HG02798 (cell line): ENCODE results near the gene BDH2.

Experiments used
- ATAC-seq: cut with Tn5 transposase; IDR thresholded peaks from one replicate; pipeline ENCODE4 v1.9.1; 2021; ENCODE audit warnings: mild to moderate bottlenecking; ENCODE audit not compliant: unreplicated experiment, poor library complexity

BDH2 gene

GRCh38 chr4:103099691-103100392 lies at the start of gene BDH2:
Gene BDH2 (minus strand): TSS chr4:103099834. CDS start chr4:103096254, 3,580 bp downstream.
- ATAC-seq = peak; percentile 98

DNA sequence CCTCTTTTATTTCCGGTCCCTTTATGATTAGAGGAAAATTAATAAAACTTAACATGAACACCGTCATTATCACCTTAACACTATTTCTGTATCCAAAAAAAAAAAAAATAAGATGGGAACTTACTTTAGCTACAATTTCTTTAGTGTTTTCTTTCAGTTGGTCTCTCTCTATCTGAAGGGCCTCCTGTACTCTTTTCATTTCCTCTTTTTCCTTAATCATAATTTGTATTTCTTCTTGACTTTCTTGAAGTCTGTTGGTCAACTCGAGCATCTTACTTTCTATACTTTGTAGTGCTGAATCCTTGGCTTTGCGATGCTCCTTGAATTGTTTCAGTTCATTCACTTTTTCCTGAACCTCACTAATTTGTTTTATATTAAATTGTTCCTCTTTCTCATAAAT lies 45.3 kb upstream of the BDH2 start:
- no peak for ATAC-seq

DNA sequence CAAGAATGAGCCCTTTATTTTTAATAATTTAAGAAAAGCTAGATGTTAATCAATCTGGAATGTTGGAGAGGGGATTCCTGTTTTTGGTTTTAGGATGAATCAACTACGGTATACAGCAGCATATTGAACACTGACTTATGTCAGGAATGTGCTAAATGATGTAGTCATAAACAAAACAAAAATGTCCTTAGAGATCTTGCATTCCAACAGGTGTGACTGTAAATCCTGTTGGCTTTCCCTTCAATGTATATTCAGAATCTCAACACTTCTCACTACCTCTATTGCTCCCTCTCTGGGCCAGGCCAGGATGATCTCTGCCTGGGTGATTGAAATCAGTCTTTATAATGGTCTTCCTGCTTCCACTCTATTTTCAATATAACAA lies 37.8 kb upstream of the BDH2 start:
- ATAC-seq = no peak

GRCh38 chr4:103136671-103137445 lies 37.2 kb upstream of the BDH2 start:
- no peak for ATAC-seq

DNA sequence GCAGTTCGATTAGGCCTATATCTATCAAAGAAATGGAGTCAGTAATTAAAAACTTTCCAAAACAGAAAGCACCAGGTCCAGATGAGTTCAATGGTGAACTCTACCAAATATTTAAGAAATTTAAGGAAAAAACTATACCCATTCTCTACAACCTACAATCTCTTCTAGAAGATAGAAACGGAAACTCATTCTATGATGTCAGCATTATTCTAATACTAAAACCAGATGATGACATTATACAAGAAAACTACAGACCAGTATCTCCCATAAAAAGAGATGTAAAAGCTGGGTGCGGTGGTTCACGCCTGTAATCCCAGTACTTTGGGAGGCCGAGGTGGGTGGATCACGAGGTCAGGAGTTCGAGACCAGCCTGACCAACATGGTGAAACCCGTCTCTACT lies 29.5 kb upstream of the BDH2 start:
- ATAC-seq = no peak

DNA sequence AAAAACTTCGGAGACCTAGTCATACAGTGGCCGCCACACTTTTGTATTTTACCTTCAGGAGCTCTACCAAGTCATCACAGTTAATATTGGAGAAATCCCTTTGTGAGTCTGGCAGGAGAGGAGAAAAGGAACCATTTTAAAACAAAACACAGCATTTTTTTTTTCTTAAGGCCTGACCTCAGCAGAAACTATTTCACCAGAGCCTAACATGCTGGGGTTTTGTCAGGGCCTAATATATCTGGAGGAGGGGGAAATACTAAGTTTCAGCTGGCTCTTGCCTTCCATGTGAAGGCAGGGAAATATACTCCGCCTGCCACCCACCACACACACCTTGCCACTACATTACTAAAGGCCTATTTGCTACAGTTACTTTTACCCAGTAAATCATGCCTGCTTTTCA lies 26.5 kb upstream of the BDH2 start:
- ATAC-seq = no peak

GRCh38 chr4:103123114-103123513 lies 23.5 kb upstream of the BDH2 start:
- no peak for ATAC-seq

GRCh38 chr4:103118166-103118565 lies 18.5 kb upstream of the BDH2 start:
- ATAC-seq = no peak

DNA sequence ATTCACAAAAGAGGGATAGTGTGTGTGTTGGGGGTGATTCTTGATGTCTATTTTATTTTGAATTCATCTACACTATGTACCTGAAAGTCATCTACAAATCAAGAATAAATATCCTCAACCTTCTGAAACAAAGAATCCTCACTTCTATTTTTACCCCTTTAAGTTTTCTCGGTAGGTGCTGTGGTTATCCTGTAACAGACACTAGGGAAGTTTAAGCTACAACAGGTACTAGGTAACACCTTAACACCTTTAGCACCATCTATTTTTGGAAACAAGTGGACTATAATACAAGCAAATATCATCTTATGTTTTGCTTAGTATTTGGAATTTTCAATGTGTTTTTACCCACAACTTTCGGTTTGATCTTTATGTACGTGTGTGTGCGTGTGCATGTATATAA lies 12.0 kb upstream of the BDH2 start:
- ATAC-seq = no peak

- ATAC-seq = no peak
These were observed 8.9 kb upstream of the BDH2 start for GRCh38 chr4:103108542-103108941.

DNA sequence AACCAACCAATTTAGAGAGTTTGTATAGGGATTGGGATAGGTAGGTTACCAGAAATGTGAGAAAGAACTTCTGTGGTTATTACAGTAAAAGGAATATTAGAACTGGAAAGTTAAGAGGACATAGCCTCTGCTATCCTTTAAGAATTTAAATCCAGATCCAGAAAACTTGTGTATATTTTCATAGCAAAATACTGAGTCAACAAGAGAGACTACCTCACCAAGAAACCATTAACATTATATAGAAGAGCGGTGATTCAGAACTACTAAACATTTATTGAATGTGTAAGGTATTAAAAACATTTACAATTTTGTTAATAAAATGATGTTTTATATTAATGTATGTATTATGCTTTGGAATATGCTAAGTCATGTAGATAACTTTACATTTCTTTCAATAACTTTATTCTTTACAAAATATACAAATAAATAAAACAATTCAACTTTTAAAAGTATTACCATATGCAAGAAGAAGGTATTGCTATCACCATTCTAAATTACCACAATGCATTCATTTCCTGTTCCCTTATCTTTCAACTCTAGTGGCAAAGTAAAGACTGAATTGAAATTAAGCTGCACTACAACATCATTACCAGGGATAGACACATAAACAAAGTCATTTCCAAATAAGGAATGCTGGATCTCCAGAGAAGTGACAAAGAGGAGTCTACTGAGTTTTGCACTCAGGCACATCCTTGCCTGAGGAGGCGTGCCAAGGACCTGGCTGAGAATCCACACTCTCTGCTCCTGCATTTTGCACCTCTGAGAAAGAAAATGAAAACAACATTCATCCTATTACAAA lies 6.1 kb upstream of the BDH2 start:
- no peak for ATAC-seq

GRCh38 chr4:103104886-103105285 lies 5.3 kb upstream of the BDH2 start:
- no peak for ATAC-seq

- no peak for ATAC-seq
These were observed 1.1 kb upstream of the BDH2 start for GRCh38 chr4:103100691-103101090.

- ATAC-seq = no peak
These were observed 736 bp downstream of the BDH2 start for GRCh38 chr4:103098756-103099440.

- no peak for ATAC-seq
These were observed 1.3 kb downstream of the BDH2 start for GRCh38 chr4:103098341-103098740.

DNA sequence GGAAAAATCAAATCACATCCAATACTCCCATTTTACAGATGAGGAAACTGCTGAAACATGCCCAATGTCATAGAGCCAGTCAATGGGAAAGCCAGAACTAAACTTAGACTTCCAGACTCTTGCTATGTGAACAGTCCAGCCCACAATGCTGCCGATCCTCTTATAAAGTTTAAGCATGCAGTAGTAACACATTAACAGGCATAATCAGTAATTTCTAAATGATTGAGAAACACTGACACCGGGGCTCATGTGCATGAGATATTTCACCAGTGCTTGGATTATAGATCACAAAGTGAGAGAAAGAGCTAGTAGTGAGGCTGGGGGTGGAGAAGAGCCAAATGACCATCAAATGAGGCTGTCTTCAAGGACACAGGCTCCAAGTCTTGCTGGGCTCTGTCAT lies 2.5 kb downstream of the BDH2 start:
- ATAC-seq = no peak

- ATAC-seq = no peak
These were observed 4.6 kb downstream of the BDH2 start for GRCh38 chr4:103095080-103095479.

DNA sequence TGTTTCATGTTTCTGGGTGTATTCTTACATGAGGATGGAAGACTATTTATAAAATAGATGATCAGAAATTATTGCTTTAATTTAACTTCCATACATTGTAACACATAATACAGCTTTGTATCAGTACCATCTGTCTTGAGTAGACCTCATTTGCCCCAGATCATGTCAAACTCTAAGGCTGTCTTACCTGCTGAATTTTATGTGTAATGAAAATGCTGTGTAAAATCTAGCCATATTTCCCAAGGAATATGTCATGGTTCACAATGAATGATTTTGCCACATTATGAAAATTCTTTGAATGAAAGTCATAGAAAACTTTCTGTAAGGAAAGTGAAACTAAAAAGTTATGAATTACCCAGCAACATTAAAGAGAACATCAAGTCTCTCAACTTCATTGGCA lies 7.4 kb downstream of the BDH2 start:
- ATAC-seq = no peak

- ATAC-seq = peak; percentile 85
These were observed 7.9 kb downstream of the BDH2 start for GRCh38 chr4:103091601-103092223.

GRCh38 chr4:103089481-103089880 lies 10.2 kb downstream of the BDH2 start:
- no peak for ATAC-seq
